Stomach (tissue), 9 donors: ENCODE data around the gene CNTN6. TPM values are rescaled to one million over a fixed set of nuclear protein-coding genes. Genes with fewer than 3 reads are reported as not detected.

Experiments used
- DNase-seq, 2 donors: peaks; one replicate each; pipeline versions ENCODE4 v3.0.0 to v3.0.0-alpha.2; 2013 to 2019
- H3K27ac ChIP-seq, 5 donors: fragments of 200-600 bp in 4 of 5; sonication (generic) in 4 of 5; one replicate each; pipeline ENCODE4 v1.5.1; 2013 to 2019; ENCODE audit warnings: mild to moderate bottlenecking in 1 of 5, moderate library complexity in 1 of 5
- H3K27me3 ChIP-seq, 3 donors: fragments of 200-600 bp; sonication (generic); one replicate each; pipeline ENCODE4 v1.5.1; 2017 to 2019; ENCODE audit warnings: mixed run types in 1 of 3
- H3K36me3 ChIP-seq, 4 donors: fragments of 200-600 bp; sonication (generic); 1 replicate in 3 of 4; 2 replicates in 1 of 4; pipeline ENCODE4 v1.5.1; 2016 to 2019
- H3K4me1 ChIP-seq, 4 donors: fragments of 200-600 bp; sonication (generic); one replicate each; pipeline ENCODE4 v1.5.1; 2016 to 2019
- H3K4me3 ChIP-seq, 4 donors: fragments of 200-600 bp; sonication (generic) in 3 of 4; one replicate each; pipeline ENCODE4 v1.5.1; 2016 to 2019; ENCODE audit warnings: mild to moderate bottlenecking in 1 of 4
- H3K9me3 ChIP-seq, 4 donors: fragments of 200-600 bp; sonication (generic); one replicate each; pipeline ENCODE4 v1.5.1; 2016 to 2019
- CTCF ChIP-seq, 7 experiments: fragments of 450-650 bp in 4 of 7; fragments of 200-600 bp in 3 of 7; sonication (generic) in 3 of 7; IDR thresholded peaks; one replicate each; pipeline ENCODE4 v1.5.1; 2016 to 2019; ENCODE audit warnings: antibody characterized with exemption in 7 of 7, control low read depth in 2 of 7, mild to moderate bottlenecking in 1 of 7
- EP300 ChIP-seq: sonication (generic); formaldehyde crosslinking; IDR thresholded peaks from one replicate; pipeline ENCODE4 v1.6.1; 2017; ENCODE audit warnings: antibody characterized with exemption
- POLR2A ChIP-seq, 4 donors: fragments of 450-650 bp; IDR thresholded peaks; one replicate each; pipeline ENCODE4 v1.6.1; 2016; ENCODE audit warnings: antibody characterized with exemption in 4 of 4, control low read depth in 2 of 4, mild to moderate bottlenecking in 1 of 4, moderate library complexity in 1 of 4
- POLR2AphosphoS5 ChIP-seq, 3 donors: sonication (generic); formaldehyde crosslinking; IDR thresholded peaks; one replicate each; pipeline ENCODE4 v1.6.1; 2016; ENCODE audit warnings: antibody characterized with exemption in 3 of 3
- WGBS, 5 donors: extraction: QIAGEN DNeasy Blood & Tissue Kit in 3 of 5; methylation state at CpG; one replicate each; pipeline versions ENCODE4 v1.1.5 to v1.1.7; 2013 to 2018; 5-methylcytosine and 5-hydroxymethylcytosine counted together
- intact Hi-C: fragments of 100-400 bp; cut with DNase I; formaldehyde crosslinking; loops from one replicate; pipeline ENCODE4 v1.15.1; 2023; ENCODE audit warnings: low total_unique reads
- polyA plus RNA-seq, 3 donors: library from polyadenylated mRNA; stranded (reverse); fragments of 200-250 nt; gene quantifications; one replicate each; pipeline ENCODE4 v1.2.3, GENCODE V29; 2013
- total RNA-seq, 5 donors: library from RNA; depleted of rRNA; stranded (reverse); fragments of >200 nt; gene quantifications; one replicate each; pipeline versions ENCODE4 v1.1.0 to v1.2.3, GENCODE V29; 2014 to 2016
- donor health status: healthy with polysubstance abuse.
- donor health status: Bipolar disorder and iron deficiency.
- donor health status: healthy.

Gene CNTN6
- total and polyA plus RNA-seq, 8 donors = 2.2 TPM; not detected in 7

DNA sequence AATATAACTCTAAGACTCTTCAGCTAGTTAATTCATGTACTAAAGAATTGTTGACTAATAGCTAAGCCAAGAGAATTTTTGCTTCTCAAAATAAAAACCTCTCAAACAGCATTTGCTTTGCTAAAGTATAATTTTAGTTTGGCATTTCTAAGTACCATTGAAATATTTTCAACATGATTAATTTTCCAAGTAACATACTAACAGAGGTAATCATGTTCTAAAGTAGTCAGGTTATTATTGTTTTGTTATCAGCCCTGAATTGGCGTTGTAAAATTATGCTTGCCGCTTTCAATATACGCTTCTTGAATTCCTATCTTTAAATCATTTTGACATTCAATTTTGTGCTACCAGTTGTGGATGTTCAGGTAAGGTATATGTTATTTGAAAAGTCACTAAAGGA, 134.3 kb downstream of the CNTN6 start:
- no peaks in the 10 kb centered on the region for H3K36me3 ChIP-seq
- 88 to 94% (median 89%) methylated on average over 3 of the region's 3 CpGs for WGBS, 5 donors
- H3K27me3 ChIP-seq = no peaks in the 10 kb centered on the region
- no peak for DNase-seq
- intact Hi-C loops = no loop called here
- peaks cover 0 to 8% (median 0%) of the 10 kb centered on the region in 4 donors for H3K9me3 ChIP-seq
- H3K4me1 ChIP-seq = no peaks in the 10 kb centered on the region
- no peak overlapping the region for H3K27ac ChIP-seq
- H3K4me3 ChIP-seq = no peak overlapping the region
- no peak for TF ChIP-seq CTCF (IDR thresholded peaks at IDR 0.05)
- no peak for TF ChIP-seq POLR2AphosphoS5 (IDR thresholded peaks at IDR 0.05)
- TF ChIP-seq EP300 = no peak
- no peak for TF ChIP-seq POLR2A (IDR thresholded peaks at IDR 0.05)

DNA sequence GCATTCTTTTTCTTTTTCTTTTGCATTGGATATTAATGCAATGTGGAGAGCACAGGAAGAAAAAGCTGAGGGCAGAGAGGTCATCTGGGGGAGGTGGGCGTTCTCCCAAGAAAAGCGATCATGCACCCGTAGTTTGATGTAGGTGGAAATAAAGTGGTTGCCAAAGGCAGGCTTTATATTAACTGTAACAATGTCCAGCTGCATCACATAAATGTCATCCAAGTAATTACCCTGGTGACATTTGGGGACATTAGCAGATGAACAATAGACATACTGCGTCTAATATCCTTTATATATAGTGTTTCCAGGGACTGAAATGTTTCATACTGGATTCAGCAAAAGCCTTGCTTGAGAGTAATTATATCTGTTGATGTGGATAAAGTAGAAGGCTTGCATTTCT, 135.5 kb downstream of the CNTN6 start:
- Histone ChIP-seq H3K27me3 (no peaks in the 10 kb centered on the region), H3K9me3 (peaks cover 0 to 8% (median 0%) of the 10 kb centered on the region in 4 donors), H3K27ac (no peak overlapping the region), H3K4me1 (no peaks in the 10 kb centered on the region), H3K36me3 (no peaks in the 10 kb centered on the region), H3K4me3 (no peak overlapping the region)
- intact Hi-C loops = no loop called here
- TF ChIP-seq CTCF (IDR thresholded peaks at IDR 0.05) (no peak), POLR2AphosphoS5 (IDR thresholded peaks at IDR 0.05) (no peak), POLR2A (IDR thresholded peaks at IDR 0.05) (no peak), EP300 (no peak)
- DNase-seq = no peak
- 60 to 81% (median 73%) methylated on average over 4 of the region's 4 CpGs for WGBS, 5 donors

- WGBS, 5 donors = 79 to 92% (median 91%) methylated on average over 4 of the region's 4 CpGs
- Histone ChIP-seq H3K36me3 (no peaks in the 10 kb centered on the region), H3K4me1 (no peaks in the 10 kb centered on the region), H3K4me3 (no peak overlapping the region), H3K9me3 (peaks cover 0 to 11% (median 0%) of the 10 kb centered on the region in 4 donors), H3K27ac (no peak overlapping the region), H3K27me3 (no peaks in the 10 kb centered on the region)
- no peak for DNase-seq
- intact Hi-C loops = no loop called here
- TF ChIP-seq POLR2A (IDR thresholded peaks at IDR 0.05) (no peak), CTCF (IDR thresholded peaks at IDR 0.05) (no peak), EP300 (no peak), POLR2AphosphoS5 (IDR thresholded peaks at IDR 0.05) (no peak)
These were observed 138.1 kb downstream of the CNTN6 start for GRCh38 chr3:1230920-1231319.

DNA sequence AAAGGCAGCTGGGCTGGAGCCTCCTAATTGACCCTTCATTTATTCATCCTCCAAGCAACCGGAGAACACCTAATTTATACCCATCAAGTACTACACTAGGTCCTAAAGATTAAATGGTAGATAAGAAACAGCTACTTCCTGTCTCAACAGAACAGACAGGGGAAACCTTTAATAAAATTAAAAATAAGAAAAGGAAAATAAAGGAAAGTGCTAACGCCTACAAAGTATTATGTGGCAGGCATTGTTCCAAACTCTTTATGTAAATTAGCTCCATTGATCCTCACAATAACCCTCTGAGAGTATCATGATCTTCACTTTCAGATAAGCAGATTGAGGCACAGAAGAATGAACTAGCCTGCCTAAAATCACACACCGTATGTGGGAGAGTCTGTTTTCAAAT, 139.5 kb downstream of the CNTN6 start:
- no peak overlapping the region for H3K27ac ChIP-seq
- no peaks in the 10 kb centered on the region for H3K4me1 ChIP-seq
- DNase-seq = no peak
- H3K4me3 ChIP-seq = no peak overlapping the region
- H3K36me3 ChIP-seq = no peaks in the 10 kb centered on the region
- no peaks in the 10 kb centered on the region for H3K27me3 ChIP-seq
- TF ChIP-seq POLR2AphosphoS5 (IDR thresholded peaks at IDR 0.05) = no peak
- TF ChIP-seq EP300 = no peak
- no peak for TF ChIP-seq POLR2A (IDR thresholded peaks at IDR 0.05)
- TF ChIP-seq CTCF (IDR thresholded peaks at IDR 0.05) = no peak
- intact Hi-C loops = no loop called here
- H3K9me3 ChIP-seq = peaks cover 0 to 16% (median 0%) of the 10 kb centered on the region in 4 donors
- 50 to 67% (median 62%) methylated on average over 3 of the region's 3 CpGs for WGBS, 5 donors
